ENCODE results near the gene ETV6.

ETV6 gene

GRCh38 chr12:11649413-11650285, at the start of gene ETV6:
TSS of gene ETV6 (plus strand) at chr12:11649674. CDS start at chr12:11650128, 454 bp downstream.
- H3K4me3 ChIP-seq (ENCODE audit: low read depth, low read length): peak within 1 kb of the TSS; percentile 96
- no peak for TF ChIP-seq CTCF (IDR thresholded peaks at IDR 0.05; ENCODE audit: low read depth, low read length)
- in situ Hi-C loops (cut with HindIII; ENCODE audit: low sequenced_read_pairs): no loop called here
- DNase-seq (ENCODE audit: low read depth, low spot score): peak; percentile 95

- in situ Hi-C loops (cut with HindIII; ENCODE audit: low sequenced_read_pairs): no loop called here
- no peak for TF ChIP-seq CTCF (IDR thresholded peaks at IDR 0.05; ENCODE audit: low read depth, low read length)
- no peak for DNase-seq (ENCODE audit: low read depth, low spot score)
- no peak overlapping the region for H3K4me3 ChIP-seq (ENCODE audit: low read depth, low read length)
These were observed 49.3 kb upstream of the ETV6 start for GRCh38 chr12:11600199-11600598.

GRCh38 chr12:11601647-11602046, 47.8 kb upstream of the ETV6 start:
- no peak for DNase-seq (ENCODE audit: low read depth, low spot score)
- no peak for TF ChIP-seq CTCF (IDR thresholded peaks at IDR 0.05; ENCODE audit: low read depth, low read length)
- no peak overlapping the region for H3K4me3 ChIP-seq (ENCODE audit: low read depth, low read length)
- in situ Hi-C loops (cut with HindIII; ENCODE audit: low sequenced_read_pairs): no loop called here

GRCh38 chr12:11607313-11608081, 42.0 kb upstream of the ETV6 start:
- no peak for TF ChIP-seq CTCF (IDR thresholded peaks at IDR 0.05; ENCODE audit: low read depth, low read length)

DNA sequence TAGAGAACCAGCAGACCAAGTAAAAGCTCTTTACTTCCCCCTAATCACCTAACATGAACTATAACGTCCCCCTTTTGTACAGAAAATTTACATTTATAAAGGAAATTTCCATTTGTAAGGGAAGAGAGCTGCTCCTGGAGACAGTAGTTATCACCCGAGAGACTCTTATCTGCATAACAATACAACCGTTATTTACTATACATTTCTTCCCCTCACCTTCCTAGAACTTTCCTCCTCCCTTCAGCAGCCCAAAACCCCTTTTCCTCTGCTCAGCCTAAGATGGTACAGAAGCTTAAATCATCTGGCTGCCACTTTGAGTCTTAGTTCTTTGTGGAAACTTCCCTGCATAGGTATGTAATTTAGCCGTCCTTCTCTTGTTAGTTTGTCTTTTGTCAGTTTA, 40.4 kb upstream of the ETV6 start:
- in situ Hi-C loops (cut with HindIII; ENCODE audit: low sequenced_read_pairs): no loop called here
- no peak overlapping the region for H3K4me3 ChIP-seq (ENCODE audit: low read depth, low read length)
- no peak for TF ChIP-seq CTCF (IDR thresholded peaks at IDR 0.05; ENCODE audit: low read depth, low read length)
- DNase-seq (ENCODE audit: low read depth, low spot score): no peak

More at GRCh38 chr12:11607313-11608081, 42.0 kb upstream of the ETV6 start:
- DNase-seq (ENCODE audit: low read depth, low spot score): no peak
- in situ Hi-C loops (cut with HindIII; ENCODE audit: low sequenced_read_pairs): no loop called here
- no peak overlapping the region for H3K4me3 ChIP-seq (ENCODE audit: low read depth, low read length)

- H3K4me3 ChIP-seq (ENCODE audit: low read depth, low read length): no peak overlapping the region
- DNase-seq (ENCODE audit: low read depth, low spot score): no peak
- no peak for TF ChIP-seq CTCF (IDR thresholded peaks at IDR 0.05; ENCODE audit: low read depth, low read length)
- in situ Hi-C loops (cut with HindIII; ENCODE audit: low sequenced_read_pairs): no loop called here
These were observed 34.0 kb upstream of the ETV6 start for GRCh38 chr12:11615481-11615880.
